GM12874 (cell line): ENCODE measurements around the gene STK32B.

Source experiments
- TF ChIP-seq, protein P1 (sequence below): IDR thresholded peaks from 2 replicates; pipeline ENCODE4 v1.5.1; 2011; ENCODE audit warnings: low read depth, mild to moderate bottlenecking, control low read depth, low read length, moderate library complexity; ENCODE audit not compliant: insufficient read depth

Gene STK32B

GRCh38 chr4:5021546-5021945 lies 29.7 kb upstream of the STK32B start:
- TF ChIP-seq, protein P1, sequence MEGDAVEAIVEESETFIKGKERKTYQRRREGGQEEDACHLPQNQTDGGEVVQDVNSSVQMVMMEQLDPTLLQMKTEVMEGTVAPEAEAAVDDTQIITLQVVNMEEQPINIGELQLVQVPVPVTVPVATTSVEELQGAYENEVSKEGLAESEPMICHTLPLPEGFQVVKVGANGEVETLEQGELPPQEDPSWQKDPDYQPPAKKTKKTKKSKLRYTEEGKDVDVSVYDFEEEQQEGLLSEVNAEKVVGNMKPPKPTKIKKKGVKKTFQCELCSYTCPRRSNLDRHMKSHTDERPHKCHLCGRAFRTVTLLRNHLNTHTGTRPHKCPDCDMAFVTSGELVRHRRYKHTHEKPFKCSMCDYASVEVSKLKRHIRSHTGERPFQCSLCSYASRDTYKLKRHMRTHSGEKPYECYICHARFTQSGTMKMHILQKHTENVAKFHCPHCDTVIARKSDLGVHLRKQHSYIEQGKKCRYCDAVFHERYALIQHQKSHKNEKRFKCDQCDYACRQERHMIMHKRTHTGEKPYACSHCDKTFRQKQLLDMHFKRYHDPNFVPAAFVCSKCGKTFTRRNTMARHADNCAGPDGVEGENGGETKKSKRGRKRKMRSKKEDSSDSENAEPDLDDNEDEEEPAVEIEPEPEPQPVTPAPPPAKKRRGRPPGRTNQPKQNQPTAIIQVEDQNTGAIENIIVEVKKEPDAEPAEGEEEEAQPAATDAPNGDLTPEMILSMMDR = no peak

DNA sequence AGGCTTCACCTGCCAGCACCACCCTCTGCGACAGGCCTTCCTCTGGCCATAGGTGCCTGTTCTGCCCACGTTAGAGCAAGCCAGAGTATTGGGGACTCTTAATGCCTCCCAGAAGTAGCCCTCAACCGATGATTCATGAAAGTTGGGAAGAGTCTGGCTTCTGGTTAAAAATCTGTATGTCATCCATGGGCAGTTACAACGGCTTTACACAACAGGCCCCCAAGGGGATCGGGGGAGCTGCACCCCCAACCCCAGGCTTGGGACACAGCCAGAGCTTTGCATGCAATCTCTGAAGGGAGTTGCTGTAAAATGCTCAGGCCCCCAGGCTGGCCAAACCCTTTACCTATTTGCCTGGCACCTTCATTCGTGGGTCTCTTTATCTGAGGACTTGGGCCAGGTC lies 26.6 kb upstream of the STK32B start:
- TF ChIP-seq, protein P1 = no peak

- TF ChIP-seq, protein P1 = no peak
These were observed 24.9 kb upstream of the STK32B start for GRCh38 chr4:5026371-5026770.

DNA sequence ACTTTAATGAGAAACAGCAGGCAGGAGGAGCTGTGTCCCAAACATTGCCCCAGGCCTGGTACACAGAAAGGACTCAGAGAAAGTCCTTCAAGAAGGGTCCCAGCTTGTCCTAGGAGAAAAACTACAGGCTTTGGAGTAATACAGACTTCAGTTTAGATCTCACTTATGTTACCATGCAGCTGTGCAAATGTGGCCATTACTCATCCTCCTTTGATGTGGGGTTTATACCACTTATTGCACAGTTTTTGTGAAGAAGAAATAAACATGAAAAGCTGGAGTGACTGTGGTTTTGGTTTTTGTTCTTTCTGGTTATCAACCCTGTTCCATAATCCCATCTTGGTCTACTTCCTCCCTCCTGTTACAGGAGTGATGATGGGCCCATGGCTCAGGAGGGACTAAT lies 23.9 kb upstream of the STK32B start:
- TF ChIP-seq, protein P1 = no peak

GRCh38 chr4:5028480-5028879 lies 22.8 kb upstream of the STK32B start:
- TF ChIP-seq, protein P1 = no peak

GRCh38 chr4:5029447-5029846 lies 21.8 kb upstream of the STK32B start:
- TF ChIP-seq, protein P1 = no peak

DNA sequence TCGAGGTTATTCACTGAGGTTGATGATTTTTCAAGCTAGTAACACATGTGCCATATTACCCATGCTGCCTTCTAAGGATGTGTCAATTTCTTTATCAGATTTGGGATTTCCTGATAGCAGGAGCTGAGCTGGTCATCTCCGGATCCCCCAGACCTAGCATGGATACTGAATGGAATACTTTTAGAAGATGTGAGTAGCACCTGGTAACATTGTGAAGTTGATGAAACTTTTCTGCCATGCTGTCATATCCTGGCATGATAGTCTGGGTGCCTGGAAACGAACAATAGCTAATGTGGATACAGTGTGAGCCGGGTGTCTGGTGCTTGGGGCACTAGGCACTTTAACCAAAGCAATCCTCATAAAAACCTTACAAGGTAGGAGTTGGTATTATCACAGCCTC lies 21.1 kb upstream of the STK32B start:
- TF ChIP-seq, protein P1 = no peak

GRCh38 chr4:5030927-5031326 lies 20.4 kb upstream of the STK32B start:
- TF ChIP-seq, protein P1 = no peak
